Smooth muscle cell (in vitro differentiated cells): ENCODE results near the gene SLC36A4. TPM values are rescaled to one million over a fixed set of nuclear protein-coding genes. Genes with fewer than 3 reads are reported as not detected.

Experiments used
- DNase-seq: peaks from one replicate; lab custom pipeline; 2025; ENCODE audit not compliant: unreplicated experiment; lab: John Stamatoyannopoulos, UW
- H2AFZ ChIP-seq: fragments of 200-600 bp; sonication (generic); 2 replicates; pipeline ENCODE4 v1.6.0; 2016; ENCODE audit warnings: antibody characterized with exemption, low read depth, mild to moderate bottlenecking
- H3F3A ChIP-seq: fragments of 200-600 bp; sonication (generic); 2 replicates; pipeline ENCODE4 v1.6.0; 2017; ENCODE audit warnings: antibody characterized with exemption, low read depth
- H3K27ac ChIP-seq: fragments of 200-600 bp; sonication (generic); 2 replicates; pipeline ENCODE4 v1.5.1; 2016; ENCODE audit warnings: low read depth, mild to moderate bottlenecking
- H3K27me3 ChIP-seq: fragments of 200-600 bp; sonication (generic); 2 replicates; pipeline ENCODE4 v1.6.1; 2016; ENCODE audit warnings: low read depth, mild to moderate bottlenecking
- H3K36me3 ChIP-seq: fragments of 200-600 bp; sonication (generic); 2 replicates; pipeline ENCODE4 v1.5.1; 2016; ENCODE audit warnings: low read depth
- H3K4me1 ChIP-seq: fragments of 200-600 bp; sonication (generic); 2 replicates; pipeline ENCODE4 v1.5.1; 2016; ENCODE audit warnings: low read depth
- H3K4me2 ChIP-seq: fragments of 200-600 bp; sonication (generic); 2 replicates; pipeline ENCODE4 v1.6.0; 2016; ENCODE audit warnings: mild to moderate bottlenecking
- H3K4me3 ChIP-seq: fragments of 200-600 bp; sonication (generic); 2 replicates; pipeline ENCODE4 v1.5.1; 2016; ENCODE audit warnings: mild to moderate bottlenecking
- H3K79me2 ChIP-seq: fragments of 200-600 bp; sonication (generic); 2 replicates; pipeline ENCODE4 v1.6.0; 2016; ENCODE audit warnings: low read depth, mild to moderate bottlenecking
- H3K9ac ChIP-seq: fragments of 200-600 bp; sonication (generic); 2 replicates; pipeline ENCODE4 v1.6.0; 2016; ENCODE audit warnings: low read depth
- H3K9me3 ChIP-seq: fragments of 200-600 bp; sonication (generic); replicated peaks from 2 replicates; pipeline ENCODE4 v1.5.1; 2016; ENCODE audit warnings: low read depth
- H4K20me1 ChIP-seq: fragments of 200-600 bp; sonication (generic); 2 replicates; pipeline ENCODE4 v1.6.0; 2016; ENCODE audit warnings: low read depth
- CTCF ChIP-seq: fragments of 200-600 bp; sonication (generic); IDR thresholded peaks from 2 replicates; pipeline ENCODE4 v1.5.1; 2017; ENCODE audit warnings: borderline replicate concordance, mild to moderate bottlenecking, antibody characterized with exemption; ENCODE audit not compliant: insufficient read depth, poor library complexity, severe bottlenecking
- WGBS: methylation state at CpG from one replicate; pipeline ENCODE4 v1.1.7; 2016; ENCODE audit warnings: low lambda C conversion rate; 5-methylcytosine and 5-hydroxymethylcytosine counted together
- polyA plus RNA-seq: library from polyadenylated mRNA; unstranded; fragments of >200 nt; fragmentation: Nextera tagmentation; extraction: Ambion mirVana; gene quantifications from 2 replicates; pipeline ENCODE4 v1.2.1, GENCODE V29; 2016
- total RNA-seq: library from RNA; depleted of rRNA; stranded (reverse); fragments of >200 nt; gene quantifications from 2 replicates; pipeline ENCODE4 v1.2.3, GENCODE V29; 2014

Gene SLC36A4
- total and polyA plus RNA-seq, 2 experiments from 2014 or later, result 30.5 to 48.6 TPM

DNA sequence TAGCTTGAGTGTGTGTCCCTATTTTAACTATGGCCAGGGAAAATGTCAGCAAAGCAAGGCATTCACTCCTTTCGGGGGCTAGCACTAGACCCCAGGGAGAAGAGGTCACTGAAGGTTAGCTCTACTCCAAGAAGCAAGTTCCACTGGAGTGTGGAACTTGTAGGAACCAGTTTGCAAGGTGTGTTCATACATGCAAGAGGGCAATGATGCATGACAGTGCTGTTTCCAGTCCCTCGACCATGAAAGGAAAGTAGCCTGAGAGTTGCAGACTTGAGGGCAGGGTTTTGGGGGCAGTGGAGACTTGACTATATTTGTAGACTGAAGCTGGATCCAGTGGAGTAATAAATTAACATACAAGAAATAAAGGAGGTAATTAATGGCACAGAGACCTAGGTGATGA, 21.6 kb upstream of the SLC36A4 start:
- no peak overlapping the region for H3K27ac ChIP-seq
- no peaks in the 10 kb centered on the region for H4K20me1 ChIP-seq
- 76% methylated on average over 2 of the region's 2 CpGs for WGBS
- DNase-seq, result no peak
- H3K27me3 ChIP-seq, result no peaks in the 10 kb centered on the region
- H2AFZ ChIP-seq, result no peak overlapping the region
- no peak overlapping the region for H3K4me2 ChIP-seq
- TF ChIP-seq CTCF, result no peak
- no peaks in the 10 kb centered on the region for H3K79me2 ChIP-seq
- H3F3A ChIP-seq, result no peaks in the 10 kb centered on the region
- H3K4me1 ChIP-seq, result peaks cover 10% of the 10 kb centered on the region
- no peak overlapping the region for H3K9ac ChIP-seq
- H3K9me3 ChIP-seq, result no peaks in the 10 kb centered on the region
- H3K4me3 ChIP-seq, result no peak overlapping the region
- no peaks in the 10 kb centered on the region for H3K36me3 ChIP-seq

DNA sequence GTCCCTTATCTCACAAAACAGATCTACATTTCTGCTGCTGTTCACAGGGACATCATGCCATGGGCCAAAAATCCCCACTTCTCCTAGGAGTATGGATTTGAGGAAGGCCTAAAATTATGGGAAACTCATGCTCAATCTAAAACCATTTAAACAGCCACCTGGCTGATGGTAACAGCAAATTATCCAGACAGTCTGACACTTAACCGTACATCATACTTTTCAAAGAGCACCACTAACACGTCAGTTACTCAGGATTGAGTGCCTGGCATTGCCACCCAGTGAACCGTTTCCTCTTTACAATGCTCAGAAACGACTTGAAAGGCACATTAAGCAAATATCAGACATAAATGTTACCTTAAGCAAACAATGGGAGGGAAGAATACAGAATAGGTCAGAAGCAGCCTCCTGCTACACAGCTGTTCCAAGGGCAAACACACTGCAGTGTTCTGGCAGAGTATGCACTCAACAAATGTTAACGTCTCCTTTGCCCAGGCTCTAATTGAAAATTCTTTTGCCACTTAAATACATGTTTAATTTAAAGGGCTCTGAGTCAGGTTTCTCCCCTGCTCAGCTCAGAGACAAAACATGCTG, 18.8 kb upstream of the SLC36A4 start:
- 74% methylated on average over 5 of the region's 5 CpGs for WGBS
- H3K36me3 ChIP-seq, result no peaks in the 10 kb centered on the region
- no peaks in the 10 kb centered on the region for H3K79me2 ChIP-seq
- no peak overlapping the region for H2AFZ ChIP-seq
- no peak for DNase-seq
- no peak overlapping the region for H3K4me3 ChIP-seq
- no peak overlapping the region for H3K9ac ChIP-seq
- no peak for TF ChIP-seq CTCF
- no peaks in the 10 kb centered on the region for H3K27me3 ChIP-seq
- H3K4me2 ChIP-seq, result no peak overlapping the region
- H3F3A ChIP-seq, result no peaks in the 10 kb centered on the region
- no peaks in the 10 kb centered on the region for H4K20me1 ChIP-seq
- H3K9me3 ChIP-seq, result no peaks in the 10 kb centered on the region
- H3K27ac ChIP-seq, result no peak overlapping the region
- peaks cover 10% of the 10 kb centered on the region for H3K4me1 ChIP-seq

DNA sequence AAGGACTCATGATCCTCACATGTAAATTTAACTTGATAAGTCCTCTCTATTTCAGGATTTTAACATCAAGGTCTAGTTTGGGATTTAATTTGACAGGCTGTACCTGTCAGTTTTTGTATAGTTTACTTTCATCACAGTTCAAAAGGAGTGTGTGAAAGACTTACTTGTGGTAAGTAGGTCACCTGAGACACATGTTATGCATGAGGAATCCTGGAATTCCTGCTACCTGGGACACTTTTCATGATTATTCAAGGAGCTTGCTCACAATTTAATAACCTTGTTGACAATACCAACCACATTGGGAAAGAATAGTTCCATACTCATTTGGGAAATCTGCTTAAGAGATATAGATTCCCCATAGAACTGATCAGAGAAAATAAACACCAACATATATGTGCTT, 15.8 kb upstream of the SLC36A4 start:
- H3F3A ChIP-seq, result no peaks in the 10 kb centered on the region
- H3K9ac ChIP-seq, result no peak overlapping the region

More for the DNA sequence above, 15.8 kb upstream of the SLC36A4 start:
- H3K4me1 ChIP-seq, result peaks cover under 1% of the 10 kb centered on the region
- H3K4me2 ChIP-seq, result no peak overlapping the region
- H3K27me3 ChIP-seq, result no peaks in the 10 kb centered on the region
- no peaks in the 10 kb centered on the region for H3K9me3 ChIP-seq
- DNase-seq, result no peak
- H3K36me3 ChIP-seq, result no peaks in the 10 kb centered on the region
- H3K79me2 ChIP-seq, result no peaks in the 10 kb centered on the region
- no peak overlapping the region for H2AFZ ChIP-seq
- no peak overlapping the region for H3K4me3 ChIP-seq
- H4K20me1 ChIP-seq, result no peaks in the 10 kb centered on the region
- no peak for TF ChIP-seq CTCF
- H3K27ac ChIP-seq, result no peak overlapping the region
